ENCODE results near the gene MAN1A1. TPM values are rescaled to one million over a fixed set of nuclear protein-coding genes. Genes with fewer than 3 reads are reported as not detected.

Gene MAN1A1
- total RNA-seq, 4 donors from 2014 or later, result 19.0 to 34.8 (median 21.1) TPM

- in situ Hi-C loops (cut with MboI; ENCODE audit: low sequenced_read_pairs in 4 of 4) (no loop called here), intact Hi-C loops (cut with DNase I; ENCODE audit: low total_unique reads) (no loop called here)
- no peaks in the 10 kb centered on the region for H3K4me1 ChIP-seq
- H3K9me3 ChIP-seq, result no peaks in the 10 kb centered on the region
- no peak overlapping the region for H3K4me3 ChIP-seq
- TF ChIP-seq CTCF (IDR thresholded peaks at IDR 0.05 in 4 of 5, conservative IDR thresholded peaks at IDR 0.05 in 1 of 5) (no peak), POLR2A (IDR thresholded peaks at IDR 0.05) (no peak)
- ATAC-seq (no peak), DNase-seq (no peak)
- H3K27ac ChIP-seq, result no peak overlapping the region
- no peaks in the 10 kb centered on the region for H3K36me3 ChIP-seq
- no peaks in the 10 kb centered on the region for H3K27me3 ChIP-seq
These were observed 141.4 kb downstream of the MAN1A1 start for GRCh38 chr6:119207971-119208725.

- Histone ChIP-seq H3K27ac (no peak overlapping the region), H3K36me3 (no peaks in the 10 kb centered on the region), H3K4me3 (no peak overlapping the region), H3K9me3 (no peaks in the 10 kb centered on the region), H3K4me1 (no peaks in the 10 kb centered on the region), H3K27me3 (no peaks in the 10 kb centered on the region)
- in situ Hi-C loops (cut with MboI; ENCODE audit: low sequenced_read_pairs in 4 of 4) (no loop called here), intact Hi-C loops (cut with DNase I; ENCODE audit: low total_unique reads) (no loop called here)
- no peak for DNase-seq
- no peak for TF ChIP-seq CTCF (IDR thresholded peaks at IDR 0.05 in 4 of 5, conservative IDR thresholded peaks at IDR 0.05 in 1 of 5)
- TF ChIP-seq POLR2A (IDR thresholded peaks at IDR 0.05), result no peak
- ATAC-seq, result no peak
These were observed 142.2 kb downstream of the MAN1A1 start for GRCh38 chr6:119207327-119207726.

GRCh38 chr6:119205911-119206618 lies 143.5 kb downstream of the MAN1A1 start:
- H3K4me3 ChIP-seq, result no peak overlapping the region
- no peak for TF ChIP-seq POLR2A (IDR thresholded peaks at IDR 0.05)
- TF ChIP-seq CTCF (IDR thresholded peaks at IDR 0.05 in 4 of 5, conservative IDR thresholded peaks at IDR 0.05 in 1 of 5), result no peak
- H3K36me3 ChIP-seq, result no peaks in the 10 kb centered on the region
- intact Hi-C loops (cut with DNase I; ENCODE audit: low total_unique reads) (no loop called here), in situ Hi-C loops (cut with MboI; ENCODE audit: low sequenced_read_pairs in 4 of 4) (no loop called here)
- H3K27ac ChIP-seq, result no peak overlapping the region
- ATAC-seq, result no peak
- H3K9me3 ChIP-seq, result no peaks in the 10 kb centered on the region
- no peaks in the 10 kb centered on the region for H3K27me3 ChIP-seq
- DNase-seq, result no peak
- H3K4me1 ChIP-seq, result no peaks in the 10 kb centered on the region

GRCh38 chr6:119204719-119205118 lies 144.8 kb downstream of the MAN1A1 start:
- intact Hi-C loops (cut with DNase I; ENCODE audit: low total_unique reads) (no loop called here), in situ Hi-C loops (cut with MboI; ENCODE audit: low sequenced_read_pairs in 4 of 4) (no loop called here)
- no peak for TF ChIP-seq POLR2A (IDR thresholded peaks at IDR 0.05)
- TF ChIP-seq CTCF (IDR thresholded peaks at IDR 0.05 in 4 of 5, conservative IDR thresholded peaks at IDR 0.05 in 1 of 5), result no peak
- DNase-seq, result no peak
- no peak overlapping the region for H3K27ac ChIP-seq
- no peaks in the 10 kb centered on the region for H3K4me1 ChIP-seq
- H3K27me3 ChIP-seq, result no peaks in the 10 kb centered on the region
- no peaks in the 10 kb centered on the region for H3K9me3 ChIP-seq
- ATAC-seq, result no peak
- H3K4me3 ChIP-seq, result no peak overlapping the region
- H3K36me3 ChIP-seq, result no peaks in the 10 kb centered on the region

Measured in gastrocnemius medialis (tissue), 4 donors.